GM12878 (cell line): Measurements from ENCODE around the gene ANP32B. TPM values are rescaled to one million over a fixed set of nuclear protein-coding genes. Genes with fewer than 3 reads are reported as not detected.

Experiments used
- ATAC-seq: fragments of 200-7000 bp; cut with Tn5 transposase; 3 replicates; pipeline ENCODE4 v1.9.1; 2020; ENCODE audit warnings: mild to moderate bottlenecking, moderate library complexity
- BruUV-seq: library from RNA; stranded (reverse); fragments of 400-500 nt; replicated peaks from 2 replicates; lab custom pipeline; 2021; lab: Mats Ljungman, UMichigan
- CTCF ChIA-PET: fragments of 300-600 bp; sonication (Branson Sonifier 250); formaldehyde crosslinking; extraction: SDS; loops from one replicate; lab custom pipeline; 2021; ENCODE audit warnings: inconsistent platforms; lab: Yijun Ruan, JAX
- POLR2A ChIA-PET: fragments of 350-600 bp; formaldehyde crosslinking; extraction: SDS; loops from one replicate; lab custom pipeline; 2021; ENCODE audit warnings: inconsistent platforms; lab: Charles Lee
- RAD21 ChIA-PET: fragments of 300-600 bp; sonication (Branson Sonifier 250); formaldehyde crosslinking; loops from one replicate; lab custom pipeline; 2023; ENCODE audit warnings: antibody characterized with exemption; ENCODE audit not compliant: unreplicated experiment; lab: Charles Lee
- SMC1A ChIA-PET: fragments of 300-600 bp; sonication (Branson Sonifier 250); formaldehyde crosslinking; loops from one replicate; lab custom pipeline; 2023; ENCODE audit not compliant: unreplicated experiment, uncharacterized antibody; lab: Charles Lee
- DNase-seq: peaks from one replicate; pipeline ENCODE4 v3.0.0-alpha.2; 2011; ENCODE audit warnings: low read depth, low spot score
- FAIRE-seq: peaks from 3 replicates; lab custom pipeline; 2011; peaks lifted over from hg19 to GRCh38; lab: Jason Lieb, UNC
- H2AFZ ChIP-seq: 2 replicates; pipeline ENCODE4 v1.6.0; 2011; ENCODE audit warnings: low read depth, low read length, control low read depth; ENCODE audit not compliant: control insufficient read depth
- H3K27ac ChIP-seq: 2 replicates; pipeline ENCODE4 v1.5.1; 2011; ENCODE audit warnings: control low read depth; ENCODE audit not compliant: control insufficient read depth, insufficient read depth
- H3K27me3 ChIP-seq, 2 experiments: replicated peaks in 1 of 2; 2 replicates each; pipeline versions ENCODE4 v1.6.0 to v1.6.1; 2011; ENCODE audit warnings: low read length in 1 of 2; ENCODE audit not compliant: control insufficient read depth in 2 of 2, insufficient read depth in 2 of 2
- H3K36me3 ChIP-seq, 2 experiments: 2 replicates each; pipeline ENCODE4 v1.5.1; 2011; ENCODE audit warnings: low read length in 1 of 2; ENCODE audit not compliant: control insufficient read depth in 2 of 2, insufficient read depth in 2 of 2
- H3K4me1 ChIP-seq: 2 replicates; pipeline ENCODE4 v1.6.1; 2011; ENCODE audit warnings: mild to moderate bottlenecking, low read length, moderate library complexity, mixed read lengths; ENCODE audit not compliant: control insufficient read depth, insufficient read depth
- H3K4me2 ChIP-seq: 2 replicates; pipeline ENCODE4 v1.6.0; 2011; ENCODE audit warnings: control low read depth; ENCODE audit not compliant: control insufficient read depth, insufficient read depth
- H3K4me3 ChIP-seq: fragments of 200-600 bp; sonication (generic); 2 replicates; pipeline ENCODE4 v1.5.1; 2016
- H3K79me2 ChIP-seq: 2 replicates; pipeline ENCODE4 v1.6.0; 2011; ENCODE audit warnings: low read length; ENCODE audit not compliant: control insufficient read depth, insufficient read depth
- H3K9ac ChIP-seq: 2 replicates; pipeline ENCODE4 v1.8.0; 2011; ENCODE audit warnings: low read length, control low read depth, mixed read lengths; ENCODE audit not compliant: control insufficient read depth, insufficient read depth
- H3K9me3 ChIP-seq: replicated peaks from 3 replicates; pipeline ENCODE4 v1.5.1; 2011; ENCODE audit warnings: mild to moderate bottlenecking, low read length; ENCODE audit not compliant: control insufficient read depth, insufficient read depth
- H4K20me1 ChIP-seq: 2 replicates; pipeline ENCODE4 v1.6.0; 2011; ENCODE audit not compliant: control insufficient read depth, insufficient read depth
- GABPA ChIP-seq: IDR thresholded peaks from 2 replicates; pipeline ENCODE4 v1.6.1; 2014; ENCODE audit warnings: antibody characterized with exemption, low read depth, mild to moderate bottlenecking, inconsistent platforms
- YY1 ChIP-seq: IDR thresholded peaks from 2 replicates; pipeline ENCODE4 v1.6.1; 2011; ENCODE audit warnings: low read depth, mild to moderate bottlenecking, low read length
- WGBS: methylation state at CpG from one replicate; pipeline ENCODE4 v1.1.6; 2016; ENCODE audit warnings: low lambda C conversion rate; ENCODE audit not compliant: insufficient replicate concordance, insufficient coverage; ENCODE audit errors: missing lambda C conversion rate; 5-methylcytosine and 5-hydroxymethylcytosine counted together
- in situ Hi-C: fragments of 300-500 bp; cut with MboI; formaldehyde crosslinking; loops from 9 replicates; pipeline ENCODE4 v1.14.3; 2018; ENCODE audit warnings: mixed read lengths
- intact Hi-C: fragments of 100-400 bp; cut with micrococcal nuclease; formaldehyde crosslinking; loops from one replicate; pipeline ENCODE4 v1.14.2; 2022; ENCODE audit not compliant: unreplicated experiment
- polyA plus RNA-seq, 11 experiments: library from polyadenylated mRNA; depleted of rRNA in 4 of 11; unstranded in 6 of 11; stranded (reverse) in 5 of 11; fragments of >200 nt; fragmentation: Nextera tagmentation in 4 of 11; fragmentation: Illumina TruSeq in 1 of 11; extraction: Ambion mirVana in 4 of 11; extraction: Trizol in 1 of 11; gene quantifications; 1 replicate in 1 of 11; 2 replicates in 10 of 11; pipeline versions ENCODE4 v1.2.1 to v1.2.3, GENCODE V29; 2011 to 2016; ENCODE audit warnings: inconsistent platforms in 2 of 11, missing spikeins in 2 of 11, low read depth in 1 of 11
- total RNA-seq, 4 experiments: library from RNA; depleted of rRNA in 3 of 4; stranded (reverse); fragments of >200 nt in 3 of 4; fragmentation: Illumina TruSeq in 1 of 4; extraction: Trizol in 1 of 4; gene quantifications; 2 replicates each; pipeline versions ENCODE4 v1.2.1 to v1.2.3, GENCODE V29; 2013 to 2021
- TF ChIP-seq, protein P1 (sequence below): fragments of 450-650 bp; IDR thresholded peaks from 2 replicates; pipeline ENCODE4 v1.6.1; 2017; ENCODE audit warnings: mild to moderate bottlenecking

Gene ANP32B
- total and polyA plus RNA-seq, 10 of the 15 experiments (the other 5 are each of a cell fraction or from before 2014, with no cell fraction given), result 24.5 to 419 (median 171) TPM

DNA sequence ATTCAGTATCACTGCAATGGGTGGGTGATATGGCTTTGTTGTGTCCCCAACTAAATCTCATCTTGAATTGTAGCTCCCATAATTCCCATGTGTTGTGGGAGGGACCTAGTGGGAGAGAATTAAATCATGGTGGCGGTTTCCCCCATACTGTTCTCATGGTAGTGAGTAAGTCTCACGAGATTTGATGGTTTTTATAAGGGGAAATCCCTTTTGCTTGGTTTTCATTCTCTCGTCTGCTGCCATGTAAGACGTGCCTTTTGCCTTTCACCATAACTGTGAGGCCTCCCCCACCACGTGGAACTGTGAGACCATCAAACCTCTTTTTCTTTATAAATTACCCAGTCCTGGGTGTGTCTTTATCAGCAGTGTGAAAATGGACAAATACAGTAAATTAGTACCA lies 63.9 kb downstream of the ANP32B start:
- Histone ChIP-seq H3K4me2 (peak overlapping the region; percentile 68), H3K4me3 (peak overlapping the region; percentile 58; the same call in 1 of the 2 replicates), H3K9me3 (peaks cover 5% of the 10 kb centered on the region; the same call in 2 of the 3 replicates), H3K27ac (peak overlapping the region; percentile 33; the same call in 1 of the 2 replicates), H3K4me1 (peaks cover 6% of the 10 kb centered on the region; the same call in 1 of the 2 replicates), H3K36me3 (no peaks in the 10 kb centered on the region; a peak in 1 of 4 replicates), H3K27me3 (no peaks in the 10 kb centered on the region), H3K79me2 (peaks cover 49% of the 10 kb centered on the region), H3K9ac (no peak overlapping the region), H4K20me1 (no peaks in the 10 kb centered on the region), H2AFZ (no peak overlapping the region)
- SMC1A ChIA-PET, result interaction anchor here (1.0 to 3.9 kb wide), 4 partner anchors 10 to 61 kb away, joined by 3 to 27 read pairs (median 3); partner anchors contain the start of gene NANS
- CTCF ChIA-PET, result interaction anchor here (2.6 to 4.5 kb wide), 3 partner anchors 11 to 125 kb away, joined by 7 to 29 read pairs (median 15); partner anchors contain the start of genes NANS and TRMO
- RAD21 ChIA-PET, result interaction anchor here (0.8 kb wide), 1 partner anchor 11 kb away, joined by 3 read pairs; no protein-coding TSS in a partner anchor
- in situ Hi-C loops (no loop called here), intact Hi-C loops (no loop called here)
- no peak for TF ChIP-seq GABPA
- TF ChIP-seq, protein P1, sequence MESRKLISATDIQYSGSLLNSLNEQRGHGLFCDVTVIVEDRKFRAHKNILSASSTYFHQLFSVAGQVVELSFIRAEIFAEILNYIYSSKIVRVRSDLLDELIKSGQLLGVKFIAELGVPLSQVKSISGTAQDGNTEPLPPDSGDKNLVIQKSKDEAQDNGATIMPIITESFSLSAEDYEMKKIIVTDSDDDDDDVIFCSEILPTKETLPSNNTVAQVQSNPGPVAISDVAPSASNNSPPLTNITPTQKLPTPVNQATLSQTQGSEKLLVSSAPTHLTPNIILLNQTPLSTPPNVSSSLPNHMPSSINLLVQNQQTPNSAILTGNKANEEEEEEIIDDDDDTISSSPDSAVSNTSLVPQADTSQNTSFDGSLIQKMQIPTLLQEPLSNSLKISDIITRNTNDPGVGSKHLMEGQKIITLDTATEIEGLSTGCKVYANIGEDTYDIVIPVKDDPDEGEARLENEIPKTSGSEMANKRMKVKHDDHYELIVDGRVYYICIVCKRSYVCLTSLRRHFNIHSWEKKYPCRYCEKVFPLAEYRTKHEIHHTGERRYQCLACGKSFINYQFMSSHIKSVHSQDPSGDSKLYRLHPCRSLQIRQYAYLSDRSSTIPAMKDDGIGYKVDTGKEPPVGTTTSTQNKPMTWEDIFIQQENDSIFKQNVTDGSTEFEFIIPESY, result peak; percentile 58; the same call in 1 of the 2 replicates
- TF ChIP-seq YY1, result 0 out of 2 replicates have a peak, but pooled peaks have one; percentile 25
- BruUV-seq, result no TSS peak
- ATAC-seq (peak; percentile 12), DNase-seq (no peak), FAIRE-seq (no peak)
- POLR2A ChIA-PET, result interaction anchor here (0.7 to 1.9 kb wide), 5 partner anchors 8 to 351 kb away, joined by 3 to 6 read pairs (median 3); partner anchors contain the start of gene NANS
- 11% methylated on average over 5 of the region's 5 CpGs for WGBS
